GM12874 (cell line): ENCODE measurements around the gene ARHGAP36.

Source experiments
- TF ChIP-seq, protein P1 (sequence below): IDR thresholded peaks from 2 replicates; pipeline ENCODE4 v1.5.1; 2011; ENCODE audit warnings: low read depth, mild to moderate bottlenecking, control low read depth, low read length, moderate library complexity; ENCODE audit not compliant: insufficient read depth

Gene ARHGAP36

DNA sequence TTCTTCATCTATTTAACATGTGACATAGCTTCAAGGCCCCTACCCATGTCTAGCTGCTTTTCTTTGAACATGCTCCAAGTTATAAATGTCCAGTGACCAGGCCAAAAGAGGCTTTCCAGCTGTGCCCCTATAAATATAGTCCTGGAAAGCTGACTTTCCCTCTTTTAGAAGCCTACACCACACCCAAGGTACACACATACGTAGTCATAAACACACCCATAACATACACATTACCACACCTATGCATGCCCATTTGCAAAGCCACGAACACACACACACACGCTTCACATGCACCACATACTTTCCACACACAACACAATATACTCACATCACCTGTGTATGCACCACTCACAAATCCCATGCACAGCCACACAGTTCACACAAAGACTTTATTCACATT lies 2.0 kb downstream of the ARHGAP36 start:
- TF ChIP-seq, protein P1, sequence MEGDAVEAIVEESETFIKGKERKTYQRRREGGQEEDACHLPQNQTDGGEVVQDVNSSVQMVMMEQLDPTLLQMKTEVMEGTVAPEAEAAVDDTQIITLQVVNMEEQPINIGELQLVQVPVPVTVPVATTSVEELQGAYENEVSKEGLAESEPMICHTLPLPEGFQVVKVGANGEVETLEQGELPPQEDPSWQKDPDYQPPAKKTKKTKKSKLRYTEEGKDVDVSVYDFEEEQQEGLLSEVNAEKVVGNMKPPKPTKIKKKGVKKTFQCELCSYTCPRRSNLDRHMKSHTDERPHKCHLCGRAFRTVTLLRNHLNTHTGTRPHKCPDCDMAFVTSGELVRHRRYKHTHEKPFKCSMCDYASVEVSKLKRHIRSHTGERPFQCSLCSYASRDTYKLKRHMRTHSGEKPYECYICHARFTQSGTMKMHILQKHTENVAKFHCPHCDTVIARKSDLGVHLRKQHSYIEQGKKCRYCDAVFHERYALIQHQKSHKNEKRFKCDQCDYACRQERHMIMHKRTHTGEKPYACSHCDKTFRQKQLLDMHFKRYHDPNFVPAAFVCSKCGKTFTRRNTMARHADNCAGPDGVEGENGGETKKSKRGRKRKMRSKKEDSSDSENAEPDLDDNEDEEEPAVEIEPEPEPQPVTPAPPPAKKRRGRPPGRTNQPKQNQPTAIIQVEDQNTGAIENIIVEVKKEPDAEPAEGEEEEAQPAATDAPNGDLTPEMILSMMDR, result no peak

DNA sequence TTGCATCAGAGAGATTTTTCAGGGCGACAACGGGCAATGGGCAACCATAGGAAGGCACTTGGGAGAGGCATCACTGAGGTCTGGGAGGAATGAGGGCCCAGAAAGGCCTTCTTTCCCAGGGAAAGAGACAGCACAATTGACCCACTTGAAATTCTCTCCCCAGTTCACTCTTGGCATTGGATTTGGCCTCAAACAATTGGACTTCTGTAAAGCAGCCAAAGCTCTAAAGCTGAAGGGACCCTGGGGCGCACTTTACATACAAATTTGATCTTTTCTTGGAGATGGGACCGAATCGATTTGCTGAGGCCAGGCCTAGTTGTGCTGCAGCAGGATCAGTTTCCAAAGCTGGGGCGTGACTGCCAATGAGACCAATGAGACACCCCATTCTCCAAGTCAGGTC lies 3.2 kb downstream of the ARHGAP36 start:
- TF ChIP-seq, protein P1, result no peak

DNA sequence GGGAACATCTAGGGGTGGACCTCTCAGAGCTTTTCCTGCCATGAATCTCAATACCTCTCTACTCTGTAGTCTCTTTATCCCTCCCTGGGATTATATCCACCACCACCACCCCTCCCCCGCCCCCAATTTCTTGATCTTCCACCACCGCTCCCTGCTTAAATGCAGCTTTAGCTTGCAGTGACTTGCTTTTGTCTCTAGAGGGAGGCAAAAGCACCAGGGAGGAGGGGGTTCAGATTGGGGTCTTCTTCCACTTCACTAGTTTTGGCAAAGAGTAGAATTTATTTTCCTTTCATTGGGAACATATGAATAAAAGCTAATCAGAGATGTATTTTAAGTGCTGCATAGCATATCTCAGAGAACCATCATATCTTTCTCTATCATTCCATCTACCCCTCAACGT lies 5.5 kb downstream of the ARHGAP36 start:
- TF ChIP-seq, protein P1, result no peak

DNA sequence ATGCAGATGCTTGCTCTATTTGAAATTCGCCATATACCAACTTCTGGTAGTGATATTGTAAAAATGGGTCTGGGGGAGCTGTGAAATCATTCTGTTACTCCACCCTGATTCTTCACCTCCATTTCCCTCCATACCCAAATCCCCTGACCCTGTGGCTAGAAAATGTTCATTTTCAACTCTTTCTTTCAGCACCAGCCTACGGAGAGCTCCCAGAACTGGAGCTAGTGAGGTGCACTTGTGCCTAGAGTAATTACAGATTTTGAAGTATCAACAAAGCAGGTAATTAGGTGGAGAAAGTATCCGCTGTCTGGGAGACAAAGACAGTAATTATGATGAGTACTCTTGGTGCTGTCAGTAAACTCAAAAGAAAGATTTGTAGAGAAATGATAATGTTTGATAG lies 8.1 kb downstream of the ARHGAP36 start:
- TF ChIP-seq, protein P1, result no peak

DNA sequence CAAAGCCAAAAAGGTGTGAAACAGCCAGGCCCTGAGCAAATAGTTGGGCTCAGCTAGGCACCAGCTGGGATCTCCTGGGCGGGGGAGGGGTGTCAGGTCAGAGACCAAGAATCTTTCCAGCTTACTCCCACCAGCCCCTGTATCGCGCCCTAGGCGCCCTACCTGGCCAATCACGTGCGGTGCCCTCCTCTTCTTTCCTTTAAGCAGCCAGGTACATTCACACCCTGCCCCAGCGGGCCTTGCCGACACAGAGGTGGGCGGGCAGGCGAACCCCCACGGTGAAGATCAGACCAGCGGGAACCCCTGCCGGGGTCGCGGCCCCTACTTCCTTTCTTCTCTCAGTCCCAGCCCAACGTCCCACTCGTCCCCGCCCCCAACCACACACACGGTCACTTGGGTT lies 9.1 kb downstream of the ARHGAP36 start:
- TF ChIP-seq, protein P1, result no peak

DNA sequence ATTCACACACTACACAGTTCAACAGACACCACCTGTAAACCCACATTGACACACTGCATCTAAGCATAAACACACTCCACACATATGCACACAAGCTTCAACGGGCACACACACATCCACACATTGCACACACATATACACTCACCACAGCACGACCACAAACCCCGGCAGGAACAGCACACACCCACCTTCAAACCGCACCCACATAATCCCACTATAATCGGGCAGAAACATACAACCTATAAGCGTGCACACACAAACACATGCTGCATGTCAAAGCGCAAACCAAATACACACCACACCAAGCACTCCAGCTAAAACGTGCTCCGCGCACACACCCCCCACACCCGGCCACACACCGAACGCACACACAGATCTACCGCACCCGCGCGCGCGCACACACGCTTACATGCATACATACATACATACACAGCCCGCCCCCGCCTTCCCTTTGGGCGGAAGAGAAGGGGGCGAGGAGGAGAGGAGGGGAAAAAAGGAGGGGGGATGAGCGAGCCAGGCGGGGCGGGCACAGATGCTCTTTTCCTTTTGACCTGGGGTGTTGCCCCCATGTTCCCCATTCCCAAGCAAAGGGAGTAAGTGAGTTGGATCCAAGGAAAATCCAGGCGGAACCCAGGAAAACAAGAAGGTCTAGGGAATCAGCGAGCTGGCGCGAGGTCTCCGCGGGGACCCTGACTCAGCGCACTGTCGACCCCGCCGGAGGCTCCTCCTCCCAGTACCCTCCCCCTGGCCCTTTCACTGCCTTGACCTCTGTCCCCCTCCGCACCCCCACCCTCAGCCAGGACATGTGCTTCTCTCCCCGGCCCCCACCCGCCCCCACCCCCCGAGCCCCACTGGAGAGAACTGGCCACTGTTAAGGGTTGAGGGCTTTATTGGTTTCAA lies 9.9 kb downstream of the ARHGAP36 start:
- TF ChIP-seq, protein P1, result no peak

DNA sequence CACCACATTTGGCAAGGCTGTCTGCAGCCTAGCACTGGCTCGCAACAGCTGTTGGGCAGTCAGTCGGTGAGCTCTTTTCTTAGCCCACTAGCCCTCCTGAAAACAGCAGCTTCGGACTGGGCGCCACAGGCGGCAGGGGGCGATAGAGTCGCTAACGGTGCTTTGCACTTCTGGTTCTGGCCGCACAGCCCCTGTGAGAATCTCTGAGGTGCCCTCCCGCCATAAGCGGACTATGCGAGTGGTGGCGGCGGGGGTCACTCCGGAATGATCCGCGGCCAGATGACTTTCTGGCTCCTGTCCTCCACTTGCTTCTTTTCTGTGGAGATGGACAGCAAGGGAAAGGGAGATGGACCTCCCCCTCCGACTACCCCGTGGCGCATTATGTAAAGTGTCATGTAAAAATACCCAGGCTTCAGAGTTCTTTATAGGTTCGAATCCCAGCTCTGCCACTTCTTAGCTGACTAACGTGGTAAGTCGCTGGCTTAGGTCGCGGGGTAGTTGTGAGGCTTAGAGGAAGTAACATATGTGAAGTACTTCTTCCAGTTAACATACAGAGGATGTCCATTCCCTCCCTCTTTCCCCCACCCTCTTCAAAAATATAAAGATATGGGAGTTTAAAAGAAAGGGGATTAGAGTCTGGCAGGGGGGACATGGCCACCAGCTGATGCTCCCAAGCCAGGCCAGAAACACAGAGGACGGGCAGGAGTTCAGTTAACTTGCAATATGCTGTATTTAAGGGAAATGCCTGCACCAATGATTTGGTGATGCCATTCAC lies 11.0 kb downstream of the ARHGAP36 start:
- TF ChIP-seq, protein P1, result peak; percentile 55
